OCI-LY7 (cell line): Measurements from ENCODE around the gene CMKLR1. TPM values are rescaled to one million over a fixed set of nuclear protein-coding genes. Genes with fewer than 3 reads are reported as not detected.

Experiments
- BruUV-seq: library from RNA; stranded (reverse); fragments of 400-500 nt; replicated peaks from 2 replicates; lab custom pipeline; 2021; lab: Mats Ljungman, UMichigan
- CTCF ChIA-PET: fragments of 300-600 bp; sonication (Branson Sonifier 250); formaldehyde crosslinking; loops from one replicate; lab custom pipeline; 2022; ENCODE audit warnings: antibody characterized with exemption; ENCODE audit not compliant: unreplicated experiment; lab: Charles Lee
- POLR2A ChIA-PET: fragments of 300-600 bp; sonication (Branson Sonifier 250); formaldehyde crosslinking; loops from one replicate; lab custom pipeline; 2022; ENCODE audit warnings: antibody characterized with exemption; lab: Charles Lee
- DNase-seq: peaks from one replicate; pipeline ENCODE4 v3.0.0-alpha.2; 2015; ENCODE audit warnings: low spot score
- H2AFZ ChIP-seq: fragments of 200-600 bp; sonication (generic), shearing (Covaris generic); 2 replicates; pipeline ENCODE4 v1.6.1; 2014; ENCODE audit warnings: mild to moderate bottlenecking, antibody characterized with exemption, low read length, moderate library complexity
- H3K27ac ChIP-seq: fragments of 200-600 bp; sonication (generic); 2 replicates; pipeline ENCODE4 v1.5.1; 2014; ENCODE audit warnings: mixed run types, low read depth, mild to moderate bottlenecking, moderate library complexity, low read length, inconsistent platforms; ENCODE audit not compliant: poor library complexity, severe bottlenecking
- H3K36me3 ChIP-seq: fragments of 200-600 bp; sonication (generic); 2 replicates; pipeline ENCODE4 v1.6.1; 2014; ENCODE audit warnings: mild to moderate bottlenecking, antibody characterized with exemption, low read length, moderate library complexity, mixed read lengths; ENCODE audit not compliant: insufficient read depth
- H3K4me1 ChIP-seq: fragments of 200-600 bp; sonication (generic); 2 replicates; pipeline ENCODE4 v1.5.1; 2014; ENCODE audit warnings: mild to moderate bottlenecking, low read length; ENCODE audit not compliant: insufficient read depth, poor library complexity, severe bottlenecking
- H3K4me2 ChIP-seq: fragments of 200-600 bp; sonication (generic); 2 replicates; pipeline ENCODE4 v1.6.1; 2014; ENCODE audit warnings: mild to moderate bottlenecking, low read length
- H3K4me3 ChIP-seq: fragments of 200-600 bp; sonication (generic); 2 replicates; pipeline ENCODE4 v1.5.1; 2014; ENCODE audit warnings: mild to moderate bottlenecking, low read depth, low read length; ENCODE audit not compliant: poor library complexity, severe bottlenecking
- H3K79me2 ChIP-seq: fragments of 200-600 bp; sonication (generic); 2 replicates; pipeline ENCODE4 v1.6.1; 2016; ENCODE audit warnings: low read depth, mild to moderate bottlenecking, low read length, moderate library complexity, mixed read lengths; ENCODE audit not compliant: insufficient read depth
- H3K9me2 ChIP-seq: fragments of 200-600 bp; sonication (generic); 2 replicates; pipeline ENCODE4 v1.6.1; 2016; ENCODE audit warnings: mild to moderate bottlenecking, low read length, mixed read lengths; ENCODE audit not compliant: insufficient read depth
- H3K9me3 ChIP-seq: fragments of 200-600 bp; sonication (generic); 2 replicates; pipeline ENCODE4 v1.6.1; 2014; ENCODE audit warnings: mild to moderate bottlenecking, mixed run types, low read length, mixed read lengths
- H4K20me1 ChIP-seq: fragments of 200-600 bp; sonication (generic); 2 replicates; pipeline ENCODE4 v1.6.1; 2014; ENCODE audit warnings: mild to moderate bottlenecking, antibody characterized with exemption, low read length, moderate library complexity, mixed read lengths; ENCODE audit not compliant: insufficient read depth
- EZH2phosphoT487 ChIP-seq: fragments of 200-600 bp; sonication (generic); IDR thresholded peaks from 2 replicates; pipeline ENCODE4 v1.6.1; 2018; ENCODE audit warnings: low read depth, borderline replicate concordance, mild to moderate bottlenecking, mixed run types, antibody characterized with exemption, low read length, moderate library complexity, mixed read lengths
- intact Hi-C: fragments of 100-400 bp; cut with micrococcal nuclease; formaldehyde crosslinking; loops from one replicate; pipeline ENCODE4 v1.10.0; 2022; ENCODE audit not compliant: unreplicated experiment
- total RNA-seq, 2 experiments: library from RNA; depleted of rRNA in 1 of 2; stranded (reverse); fragments of >200 nt in 1 of 2; shearing (Covaris generic) in 1 of 2; gene quantifications; 2 replicates each; pipeline ENCODE4 v1.2.3, GENCODE V29; 2014 to 2022
- TF ChIP-seq, protein P1 (sequence below): fragments of 200-600 bp; sonication (generic); conservative IDR thresholded peaks from 2 replicates; pipeline ENCODE4 v1.5.1; 2014; ENCODE audit warnings: mild to moderate bottlenecking, antibody characterized with exemption, low read length, moderate library complexity, mixed read lengths

Gene CMKLR1
- total RNA-seq, 2 experiments from 2014 or later = not detected

DNA sequence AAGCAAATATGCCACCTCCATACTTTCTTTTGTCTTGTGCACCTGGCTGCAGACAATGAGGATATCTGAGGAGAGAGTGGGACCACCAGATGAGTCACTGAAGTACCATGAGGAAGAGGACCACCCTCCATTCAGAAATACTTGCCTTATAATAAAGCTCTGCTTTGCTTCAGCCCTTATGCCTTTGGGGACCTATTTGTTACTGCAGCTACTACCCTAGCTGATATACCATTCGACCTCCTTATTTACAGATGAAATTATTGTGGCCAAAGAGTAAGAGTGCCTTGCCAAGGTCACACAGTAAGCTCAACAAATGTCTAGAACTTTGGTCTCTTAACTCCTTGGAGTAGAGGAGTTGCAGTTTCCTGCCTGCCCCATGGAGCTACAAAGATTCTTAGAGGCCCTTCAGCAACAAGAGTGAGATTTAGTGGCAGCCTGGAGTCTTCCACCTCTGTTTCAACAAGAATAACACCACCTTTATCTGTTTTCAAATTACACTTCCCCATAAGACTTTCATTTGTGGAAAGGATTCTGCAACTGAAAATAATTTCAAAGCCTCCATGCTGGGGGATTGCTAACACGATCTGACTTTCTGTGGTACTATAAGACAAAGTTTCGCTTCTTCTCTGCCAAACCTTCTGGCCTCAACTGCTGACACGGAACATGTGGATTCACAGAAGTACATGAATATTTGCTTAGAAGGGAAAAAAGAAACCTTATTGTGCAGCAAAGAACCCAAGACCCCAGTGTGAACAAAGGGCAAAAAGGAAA is 3.6 kb downstream of the CMKLR1 start:
- no peak for DNase-seq
- POLR2A ChIA-PET = interaction anchor here (0.6 kb wide), 1 partner anchor 157 kb away, joined by 3 read pairs; no protein-coding TSS in a partner anchor
- TF ChIP-seq EZH2phosphoT487 = no peak
- TF ChIP-seq, protein P1, sequence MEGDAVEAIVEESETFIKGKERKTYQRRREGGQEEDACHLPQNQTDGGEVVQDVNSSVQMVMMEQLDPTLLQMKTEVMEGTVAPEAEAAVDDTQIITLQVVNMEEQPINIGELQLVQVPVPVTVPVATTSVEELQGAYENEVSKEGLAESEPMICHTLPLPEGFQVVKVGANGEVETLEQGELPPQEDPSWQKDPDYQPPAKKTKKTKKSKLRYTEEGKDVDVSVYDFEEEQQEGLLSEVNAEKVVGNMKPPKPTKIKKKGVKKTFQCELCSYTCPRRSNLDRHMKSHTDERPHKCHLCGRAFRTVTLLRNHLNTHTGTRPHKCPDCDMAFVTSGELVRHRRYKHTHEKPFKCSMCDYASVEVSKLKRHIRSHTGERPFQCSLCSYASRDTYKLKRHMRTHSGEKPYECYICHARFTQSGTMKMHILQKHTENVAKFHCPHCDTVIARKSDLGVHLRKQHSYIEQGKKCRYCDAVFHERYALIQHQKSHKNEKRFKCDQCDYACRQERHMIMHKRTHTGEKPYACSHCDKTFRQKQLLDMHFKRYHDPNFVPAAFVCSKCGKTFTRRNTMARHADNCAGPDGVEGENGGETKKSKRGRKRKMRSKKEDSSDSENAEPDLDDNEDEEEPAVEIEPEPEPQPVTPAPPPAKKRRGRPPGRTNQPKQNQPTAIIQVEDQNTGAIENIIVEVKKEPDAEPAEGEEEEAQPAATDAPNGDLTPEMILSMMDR = no peak
- H3K9me2 ChIP-seq = no peaks in the 10 kb centered on the region
- H3K27ac ChIP-seq = no peak overlapping the region
- no peaks in the 10 kb centered on the region for H3K4me1 ChIP-seq
- no peak overlapping the region for H2AFZ ChIP-seq
- CTCF ChIA-PET = interaction anchor here (0.5 kb wide), 1 partner anchor 77 kb away, joined by 3 read pairs; no protein-coding TSS in a partner anchor
- no peaks in the 10 kb centered on the region for H4K20me1 ChIP-seq
- H3K36me3 ChIP-seq = no peaks in the 10 kb centered on the region
- intact Hi-C loops = no loop called here
- no TSS peak for BruUV-seq
- no peak overlapping the region for H3K4me2 ChIP-seq
- H3K4me3 ChIP-seq = no peak overlapping the region
- no peaks in the 10 kb centered on the region for H3K79me2 ChIP-seq
- no peaks in the 10 kb centered on the region for H3K9me3 ChIP-seq

DNA sequence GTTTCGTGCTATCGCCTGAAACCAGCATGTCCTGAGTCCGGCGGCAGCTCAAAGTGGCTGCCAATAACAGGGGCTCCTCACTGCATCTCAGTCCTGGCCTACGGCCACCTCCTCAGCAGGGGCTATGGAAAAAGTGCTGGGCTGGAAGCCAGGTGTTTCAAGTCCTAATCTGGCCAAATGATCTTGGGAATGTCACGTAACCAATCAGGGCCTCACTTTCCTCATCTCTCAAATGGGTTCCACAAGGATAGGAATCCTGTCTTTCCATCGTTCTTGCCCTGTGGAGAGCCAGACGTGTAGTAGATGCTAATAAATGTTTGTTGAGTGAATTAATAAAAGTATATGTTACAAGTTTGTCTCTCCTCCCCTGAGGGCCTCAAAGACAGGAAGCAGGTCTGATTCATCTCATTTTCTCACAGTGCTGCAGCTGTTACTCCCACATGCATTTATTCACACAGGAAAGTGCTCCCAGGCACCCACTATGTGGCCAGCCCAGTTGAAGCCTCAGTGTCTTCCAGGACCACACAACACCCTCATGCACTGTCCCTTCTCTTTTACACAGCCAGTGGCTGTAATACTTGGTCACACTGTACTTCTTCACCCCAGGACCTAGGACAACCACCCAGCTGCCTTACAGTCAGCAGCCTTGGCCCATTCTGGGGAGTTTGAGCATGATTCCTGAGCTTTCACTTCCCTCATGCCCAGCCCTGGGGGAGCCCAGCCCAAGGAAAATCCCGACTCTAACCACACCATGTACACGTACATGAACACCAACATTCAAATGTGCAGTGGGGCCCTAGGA is 5.0 kb downstream of the CMKLR1 start:
- H3K9me3 ChIP-seq = no peaks in the 10 kb centered on the region
- H3K79me2 ChIP-seq = no peaks in the 10 kb centered on the region
- H3K36me3 ChIP-seq = no peaks in the 10 kb centered on the region
- H3K4me1 ChIP-seq = no peaks in the 10 kb centered on the region
- no peaks in the 10 kb centered on the region for H3K9me2 ChIP-seq
- intact Hi-C loops = no loop called here
- H2AFZ ChIP-seq = no peak overlapping the region
- ChIA-PET CTCF (no interaction called here), POLR2A (no interaction called here)
- TF ChIP-seq, protein P1 = no peak
- no peak for TF ChIP-seq EZH2phosphoT487
- H3K27ac ChIP-seq = no peak overlapping the region
- DNase-seq = no peak
- H4K20me1 ChIP-seq = no peaks in the 10 kb centered on the region
- H3K4me2 ChIP-seq = no peak overlapping the region
- H3K4me3 ChIP-seq = no peak overlapping the region
- no TSS peak for BruUV-seq
